ENCODE measurements around the gene TOP2B.
A peak's percentile ranks its signal among the peaks of the same experiment; 100 is the strongest.

The TOP2B gene

DNA sequence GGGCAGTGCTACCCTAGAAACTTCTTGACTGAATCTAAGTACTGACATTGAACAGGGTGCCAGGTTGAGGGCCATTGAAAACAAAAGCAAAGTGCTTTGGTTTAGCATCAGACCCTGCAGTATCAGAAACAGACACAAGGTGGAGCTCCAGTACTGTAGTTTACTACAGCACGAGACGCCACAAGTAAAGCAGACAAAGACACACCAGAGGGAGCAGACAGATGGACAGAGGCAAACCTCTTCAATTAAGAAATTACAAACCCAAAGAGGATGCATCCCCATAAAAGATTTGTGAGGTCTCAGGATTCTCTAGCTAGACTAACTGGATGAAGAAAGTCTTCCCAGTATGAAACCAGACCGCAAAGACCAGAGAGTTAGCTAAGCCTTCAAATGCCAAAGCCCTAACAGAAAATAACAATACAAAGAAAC is 16.6 kb downstream of the TOP2B start:
- H3K4me3 ChIP-seq (ENCODE audit: low read depth, low read length), result no peak overlapping the region
- DNase-seq (ENCODE audit: low read depth), result peak; percentile 37

DNA sequence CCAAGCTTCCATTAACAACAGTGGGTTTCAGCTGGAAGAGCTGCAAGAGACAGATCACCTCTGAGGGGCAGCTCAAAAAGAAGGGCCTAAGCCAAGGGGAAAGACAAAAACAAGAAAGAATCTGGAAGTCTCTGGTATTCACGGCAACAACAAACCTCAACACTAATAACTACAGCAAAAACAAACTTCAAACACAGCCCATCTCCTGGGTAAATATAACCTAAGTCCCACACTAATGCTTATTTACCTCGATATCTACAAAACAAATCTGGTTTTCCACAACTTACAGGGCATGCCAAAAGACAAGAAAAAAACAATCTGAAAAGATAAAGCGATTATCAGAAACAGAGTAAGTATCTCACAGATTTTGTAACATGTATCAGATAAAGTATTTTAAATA is 29.7 kb downstream of the TOP2B start:
- H3K4me3 ChIP-seq (ENCODE audit: low read depth, low read length), result no peak overlapping the region

DNA sequence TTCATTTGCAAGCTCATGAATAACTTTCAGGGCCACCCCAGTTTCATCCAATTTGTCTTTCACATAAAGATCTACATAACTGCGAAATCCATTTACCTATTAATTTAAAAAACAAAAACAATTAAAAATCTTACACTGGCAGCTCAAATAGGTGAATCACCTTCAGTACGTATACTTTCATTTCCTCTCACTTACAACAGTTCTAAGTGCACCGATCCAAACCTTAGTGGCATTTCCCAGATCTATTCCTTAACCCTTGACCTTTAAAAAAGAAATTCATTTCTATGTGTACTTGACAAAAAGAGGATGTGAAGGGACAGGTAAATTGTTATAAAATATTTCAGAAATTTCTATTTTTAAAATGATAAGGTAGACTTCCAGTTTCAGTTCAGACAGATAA is 30.8 kb downstream of the TOP2B start:
- H3K4me3 ChIP-seq (ENCODE audit: low read depth, low read length), result no peak overlapping the region
- no peak for DNase-seq (ENCODE audit: low read depth)

More for the DNA sequence above, 29.7 kb downstream of the TOP2B start:
- DNase-seq (ENCODE audit: low read depth), result no peak

DNA sequence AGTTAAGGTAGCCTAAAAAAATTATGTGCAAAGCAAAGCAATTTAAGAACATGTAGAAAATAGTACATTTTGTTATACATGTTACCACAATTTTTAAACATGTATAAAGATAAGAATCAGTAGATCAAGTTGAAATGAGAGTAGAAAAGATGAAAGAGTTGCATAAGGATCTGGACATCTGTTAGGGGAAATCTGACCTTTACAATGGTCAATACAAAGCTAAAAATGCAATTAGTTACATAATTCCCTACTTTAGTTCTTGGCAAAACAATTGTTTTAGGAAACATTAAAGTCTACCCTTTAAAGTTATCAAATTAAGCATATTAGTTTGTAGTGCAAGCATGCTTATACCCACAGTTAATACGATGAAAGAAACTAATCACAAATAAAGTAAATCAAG is 32.7 kb downstream of the TOP2B start:
- no peak for DNase-seq (ENCODE audit: low read depth)
- no peak overlapping the region for H3K4me3 ChIP-seq (ENCODE audit: low read depth, low read length)

DNA sequence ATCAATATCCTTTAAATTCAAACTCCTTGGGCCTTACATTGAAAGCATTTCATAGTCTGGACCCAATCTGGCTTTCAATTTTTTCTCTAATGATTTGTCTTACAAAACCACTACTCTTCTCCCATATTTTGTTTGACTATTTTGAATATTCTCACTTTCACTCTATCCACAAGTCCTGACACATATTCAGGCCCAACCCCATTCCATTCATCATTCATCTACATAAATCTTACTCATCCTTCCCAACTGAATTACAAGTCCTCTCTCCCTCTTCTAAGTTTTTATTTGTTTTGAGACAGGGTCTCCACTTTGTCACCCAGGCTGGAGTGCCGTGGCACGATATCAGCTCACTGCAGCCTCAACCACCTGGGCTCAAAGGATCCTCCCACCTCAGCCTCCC is 43.6 kb downstream of the TOP2B start:
- DNase-seq (ENCODE audit: low read depth), result no peak
- H3K4me3 ChIP-seq (ENCODE audit: low read depth, low read length), result no peak overlapping the region

DNA sequence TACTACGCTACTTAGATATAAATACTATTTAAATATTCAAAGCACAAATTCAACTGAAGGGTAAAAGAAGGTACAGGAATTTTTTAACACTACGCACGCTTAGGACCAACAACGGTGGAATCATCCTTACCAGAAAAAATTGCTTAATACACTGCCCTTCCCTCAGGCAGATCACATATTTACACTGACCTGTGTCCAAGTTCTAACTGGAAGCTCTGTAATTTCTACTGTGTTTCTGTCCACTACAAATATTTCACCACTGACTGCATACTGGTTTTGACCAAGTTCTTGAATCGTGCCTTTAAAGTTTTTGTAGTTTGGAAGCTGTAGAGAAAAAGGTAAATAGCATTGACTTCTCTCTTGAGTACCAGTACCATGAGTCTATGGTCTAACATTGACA is 44.2 kb downstream of the TOP2B start:
- DNase-seq (ENCODE audit: low read depth), result no peak
- H3K4me3 ChIP-seq (ENCODE audit: low read depth, low read length), result no peak overlapping the region

DNA sequence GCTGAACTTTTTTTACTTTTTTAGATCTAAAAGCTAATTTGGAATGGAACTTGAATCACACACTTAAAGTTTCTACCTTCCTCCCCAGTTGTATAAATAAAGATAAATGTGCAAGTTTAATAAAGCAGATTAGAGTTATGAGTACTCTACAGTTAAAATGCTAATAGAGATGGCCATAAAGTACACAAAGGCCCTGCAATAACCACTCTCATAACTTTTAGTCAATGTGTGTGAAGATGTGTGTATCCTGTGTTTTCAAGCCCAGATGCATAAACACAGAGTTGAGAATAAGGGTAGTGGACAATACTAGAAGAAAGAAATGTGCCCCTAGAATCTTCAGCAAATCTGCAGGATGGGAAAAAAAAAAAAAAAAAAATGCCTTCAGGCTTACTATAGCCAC is 45.3 kb downstream of the TOP2B start:
- H3K4me3 ChIP-seq (ENCODE audit: low read depth, low read length), result no peak overlapping the region
- no peak for DNase-seq (ENCODE audit: low read depth)

DNA sequence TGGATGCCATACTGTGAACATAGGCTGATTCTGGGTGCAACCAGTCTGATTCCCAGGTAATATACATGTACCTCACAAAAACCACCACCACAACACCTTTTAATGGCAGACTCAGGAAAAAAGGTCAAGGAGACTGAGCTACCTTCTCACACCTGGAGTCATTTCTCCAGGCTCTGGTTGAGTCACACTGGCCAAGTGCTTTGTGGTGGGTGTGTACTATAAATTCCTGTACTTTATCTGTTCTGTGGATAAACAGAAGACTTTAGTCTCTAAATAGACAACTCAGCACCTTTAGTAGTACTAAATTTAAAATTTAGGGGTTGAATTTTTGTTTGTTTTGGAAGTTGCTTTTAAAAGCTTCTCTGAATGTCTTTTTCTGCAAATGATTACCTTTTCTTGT is 46.7 kb downstream of the TOP2B start:
- no peak for DNase-seq (ENCODE audit: low read depth)
- no peak overlapping the region for H3K4me3 ChIP-seq (ENCODE audit: low read depth, low read length)

DNA sequence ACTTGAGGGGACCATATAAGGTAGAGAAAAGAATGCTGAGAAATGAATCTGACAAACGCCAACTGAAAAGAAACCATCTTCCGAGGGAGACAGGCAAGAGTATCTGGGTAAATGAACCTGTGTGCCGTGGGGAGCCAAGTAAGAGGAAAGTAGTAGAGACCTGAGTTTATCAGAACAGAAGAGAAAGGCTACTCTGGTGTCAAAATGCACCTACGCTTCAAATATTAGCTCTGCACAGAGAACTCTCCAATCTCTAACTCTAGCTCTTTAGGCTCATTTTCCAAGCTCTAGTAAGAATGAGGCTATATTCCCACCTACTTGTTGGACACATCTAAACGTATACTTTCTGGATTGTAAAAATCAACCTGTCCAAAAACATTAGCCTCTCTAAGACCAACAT is 53.5 kb downstream of the TOP2B start:
- DNase-seq (ENCODE audit: low read depth), result no peak
- H3K4me3 ChIP-seq (ENCODE audit: low read depth, low read length), result no peak overlapping the region

DNA sequence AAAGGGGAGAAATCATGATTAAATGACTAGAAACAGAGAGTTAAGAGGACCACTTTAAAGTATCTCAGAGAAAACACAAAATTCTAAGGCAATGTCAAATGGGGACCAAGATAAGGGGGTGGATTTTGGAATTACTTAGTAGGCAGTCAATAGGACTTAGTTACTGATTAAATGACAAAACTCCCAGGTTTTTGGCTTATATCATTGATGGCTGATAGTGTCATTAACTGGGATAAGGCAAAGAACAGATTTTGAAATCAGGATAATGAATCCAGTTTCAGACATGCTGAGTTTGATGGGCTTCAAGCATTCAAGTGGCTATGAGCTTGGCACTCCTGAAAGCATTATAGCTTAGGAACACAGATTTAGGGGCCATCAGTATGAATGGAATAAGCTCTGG is 53.9 kb downstream of the TOP2B start:
- no peak overlapping the region for H3K4me3 ChIP-seq (ENCODE audit: low read depth, low read length)
- DNase-seq (ENCODE audit: low read depth), result no peak

DNA sequence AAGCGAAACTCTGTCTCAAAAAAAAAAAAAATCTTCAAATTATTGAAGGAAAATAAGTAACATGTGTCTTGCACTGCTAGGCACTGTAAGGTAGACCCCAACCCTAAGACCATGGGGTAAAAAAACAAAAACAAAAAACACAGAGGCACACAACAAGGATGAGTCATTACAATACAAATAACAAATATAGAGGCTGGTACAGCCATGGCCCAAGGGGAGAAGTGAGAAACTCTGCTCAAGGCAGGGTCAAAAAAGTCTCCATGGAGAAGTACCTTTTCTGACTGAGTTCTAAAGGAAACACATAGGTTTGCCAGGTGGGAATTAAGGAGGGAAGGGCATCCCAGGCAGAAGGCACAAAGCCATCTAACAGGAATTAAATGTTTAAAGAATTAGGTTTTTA is 54.5 kb downstream of the TOP2B start:
- DNase-seq (ENCODE audit: low read depth), result no peak
- no peak overlapping the region for H3K4me3 ChIP-seq (ENCODE audit: low read depth, low read length)

DNA sequence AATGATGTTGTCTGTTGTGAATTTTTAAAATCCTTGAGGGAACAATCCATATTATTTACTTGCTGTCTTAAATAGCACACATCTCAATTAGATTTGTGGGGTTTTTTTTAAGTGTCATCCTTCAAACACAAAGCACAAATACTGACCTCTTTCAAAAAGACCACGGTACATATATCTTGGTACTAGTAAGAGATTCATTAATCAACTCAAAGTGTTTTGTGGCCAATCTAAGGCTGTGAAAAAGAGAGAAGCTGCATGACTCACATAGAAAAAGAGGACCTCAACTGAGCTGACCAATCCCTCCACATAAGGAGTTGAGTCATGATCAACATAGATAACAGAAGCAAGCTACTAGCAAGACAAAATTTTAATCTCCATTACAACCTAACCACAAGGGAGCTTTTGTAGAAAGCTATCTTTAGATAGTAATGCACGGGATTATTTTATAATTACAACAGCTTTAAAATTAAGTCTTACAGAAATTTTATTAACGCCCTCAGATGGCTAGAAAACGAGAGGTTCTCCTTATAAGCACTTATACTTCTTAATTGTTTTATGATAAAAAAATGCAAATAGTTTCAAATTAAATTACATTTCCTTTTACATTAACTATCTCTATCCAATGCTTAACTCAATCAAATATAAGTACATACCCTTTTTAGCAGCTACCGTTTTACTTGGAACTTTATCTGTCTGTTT is 60.5 kb downstream of the TOP2B start:
- DNase-seq (ENCODE audit: low read depth), result peak; percentile 60

DNA sequence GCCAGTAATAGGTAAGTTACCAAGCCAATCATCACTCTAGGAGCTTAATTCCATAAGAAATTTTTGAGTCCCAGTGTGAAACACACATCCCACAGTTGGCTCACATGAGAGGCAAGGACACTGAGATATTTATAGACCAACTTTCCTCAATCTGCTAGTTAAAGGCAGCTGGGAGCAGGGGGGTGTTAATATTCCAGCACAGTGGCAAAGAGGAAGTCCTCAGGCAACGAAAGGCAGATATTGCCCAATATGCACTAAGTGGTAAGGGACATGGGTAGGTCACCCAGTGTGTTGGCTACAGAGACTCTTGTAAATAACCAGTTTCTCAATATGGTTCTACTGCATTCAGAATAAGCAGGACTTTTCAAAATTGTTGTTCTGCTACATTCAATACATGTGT is 61.0 kb downstream of the TOP2B start:
- no peak for DNase-seq (ENCODE audit: low read depth)
- no peak overlapping the region for H3K4me3 ChIP-seq (ENCODE audit: low read depth, low read length)

More for the DNA sequence above, 60.5 kb downstream of the TOP2B start:
- no peak overlapping the region for H3K4me3 ChIP-seq (ENCODE audit: low read depth, low read length)

DNA sequence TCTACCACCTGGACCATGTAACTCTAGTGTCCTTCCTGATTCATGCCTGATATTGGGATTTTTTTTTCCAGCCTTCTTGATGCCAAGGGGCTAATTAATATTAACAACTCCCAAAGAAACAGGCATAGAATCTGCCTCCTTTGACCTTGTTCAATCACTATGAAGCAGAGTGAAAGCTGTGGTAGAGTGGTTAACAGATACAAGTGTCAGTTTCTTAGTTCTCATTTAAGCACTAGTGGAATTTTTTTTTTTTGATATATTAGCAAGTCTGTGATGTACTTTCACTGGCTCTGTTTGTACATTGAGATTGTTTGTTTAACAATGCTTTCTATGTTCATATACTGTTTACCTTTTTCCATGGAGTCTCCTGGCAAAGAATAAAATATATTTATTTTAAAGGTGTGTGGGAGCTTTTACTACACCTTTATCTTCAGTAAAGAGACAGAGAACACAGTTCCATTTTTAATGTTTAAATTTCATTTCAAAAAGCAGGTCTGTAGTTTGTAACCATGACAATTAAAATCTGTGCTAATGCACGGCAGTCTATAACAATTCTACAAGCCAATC is 67.1 kb downstream of the TOP2B start:
- H3K4me3 ChIP-seq (ENCODE audit: low read depth, low read length), result no peak overlapping the region
- no peak for DNase-seq (ENCODE audit: low read depth)

DNA sequence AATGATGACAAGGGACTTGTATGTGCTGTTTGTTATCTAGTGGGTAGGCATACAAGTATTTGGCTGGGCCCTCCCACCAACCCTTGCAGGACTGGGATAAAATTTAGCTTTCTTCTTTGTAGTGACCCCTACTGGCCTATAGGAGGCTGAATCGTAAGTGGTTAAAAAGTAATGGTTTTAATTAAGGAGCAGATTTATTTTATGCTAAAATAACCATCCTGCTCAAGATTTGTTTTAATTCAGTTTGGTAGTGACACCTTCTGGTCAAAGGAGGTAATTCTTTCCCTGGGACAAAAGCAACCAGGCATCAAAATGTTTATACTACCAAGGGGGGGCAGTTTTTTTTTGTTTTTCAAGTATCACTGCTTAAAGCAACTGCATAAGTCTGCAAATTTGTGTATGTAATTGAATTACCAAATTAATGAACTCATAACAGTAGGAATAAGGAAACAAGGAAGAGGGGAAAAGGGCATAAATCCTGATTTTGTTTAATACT is 70.7 kb downstream of the TOP2B start:
- DNase-seq (ENCODE audit: low read depth), result peak; percentile 51
- H3K4me3 ChIP-seq (ENCODE audit: low read depth, low read length), result no peak overlapping the region

DNA sequence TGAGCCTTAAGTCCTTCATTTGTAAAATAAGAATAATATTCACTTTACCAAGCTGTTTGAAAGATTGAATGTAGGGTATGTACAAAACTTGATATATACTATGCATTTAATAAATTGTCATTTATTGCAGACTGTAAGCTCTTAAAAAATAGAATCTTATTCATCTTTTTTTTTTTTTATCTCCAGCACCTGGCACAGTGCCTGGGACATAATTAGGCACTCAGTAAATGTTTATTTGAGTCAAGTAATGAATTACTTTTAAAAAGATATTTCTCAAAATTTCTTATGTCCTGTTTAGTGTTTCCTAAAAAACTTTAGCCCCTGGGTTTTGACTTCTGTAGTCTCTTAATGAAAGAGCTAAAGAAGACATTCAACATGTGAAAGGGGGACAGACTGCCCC is 71.7 kb downstream of the TOP2B start:
- no peak for DNase-seq (ENCODE audit: low read depth)
- H3K4me3 ChIP-seq (ENCODE audit: low read depth, low read length), result no peak overlapping the region

DNA sequence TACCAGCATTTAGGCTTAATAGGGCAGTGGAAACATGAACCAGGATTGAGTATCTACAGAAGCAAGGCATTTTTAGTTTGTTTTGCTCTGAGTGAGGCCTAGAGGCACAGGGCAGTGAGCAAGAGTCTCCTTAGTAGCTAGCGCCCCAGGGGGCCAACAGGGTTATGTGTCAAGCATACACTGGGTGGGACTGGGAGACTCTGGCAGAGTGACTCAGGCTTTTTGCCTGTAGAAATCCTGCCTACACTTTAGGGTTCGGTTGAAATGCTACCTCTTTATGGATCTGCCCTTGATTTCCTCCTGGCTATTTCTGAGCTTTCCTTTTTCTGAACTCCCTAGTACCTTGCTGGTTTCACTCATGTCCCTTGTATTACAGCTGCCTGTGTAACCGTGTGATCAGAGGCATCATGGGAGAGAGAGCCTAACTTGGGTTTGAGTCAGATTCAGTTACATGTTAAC is 72.2 kb downstream of the TOP2B start:
- DNase-seq (ENCODE audit: low read depth), result peak; percentile 65
- no peak overlapping the region for H3K4me3 ChIP-seq (ENCODE audit: low read depth, low read length)

DNA sequence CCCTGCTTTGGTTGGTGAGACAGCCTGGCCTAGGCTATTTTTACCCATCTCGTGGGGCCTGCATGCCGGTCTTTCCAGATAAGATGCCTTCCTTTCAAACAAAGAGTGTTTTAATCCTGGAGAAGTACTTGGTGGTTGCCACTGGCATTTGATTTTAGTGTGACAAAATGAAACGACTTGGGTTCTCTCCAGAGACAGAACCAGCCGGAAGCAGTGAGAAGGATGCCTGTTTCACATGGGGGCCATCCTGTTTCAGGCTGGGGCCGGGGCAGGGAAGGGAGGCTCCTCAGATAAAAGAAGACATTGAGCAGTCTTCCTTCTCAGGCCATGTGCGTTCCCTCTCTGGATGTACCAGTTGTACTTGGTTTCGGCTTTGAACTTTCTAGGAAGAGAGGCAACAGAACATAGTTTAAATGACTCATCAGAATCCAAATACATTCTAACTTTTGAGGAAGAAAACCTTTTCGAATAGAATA is 74.9 kb downstream of the TOP2B start:
- DNase-seq (ENCODE audit: low read depth), result no peak
- H3K4me3 ChIP-seq (ENCODE audit: low read depth, low read length), result no peak overlapping the region

DNA sequence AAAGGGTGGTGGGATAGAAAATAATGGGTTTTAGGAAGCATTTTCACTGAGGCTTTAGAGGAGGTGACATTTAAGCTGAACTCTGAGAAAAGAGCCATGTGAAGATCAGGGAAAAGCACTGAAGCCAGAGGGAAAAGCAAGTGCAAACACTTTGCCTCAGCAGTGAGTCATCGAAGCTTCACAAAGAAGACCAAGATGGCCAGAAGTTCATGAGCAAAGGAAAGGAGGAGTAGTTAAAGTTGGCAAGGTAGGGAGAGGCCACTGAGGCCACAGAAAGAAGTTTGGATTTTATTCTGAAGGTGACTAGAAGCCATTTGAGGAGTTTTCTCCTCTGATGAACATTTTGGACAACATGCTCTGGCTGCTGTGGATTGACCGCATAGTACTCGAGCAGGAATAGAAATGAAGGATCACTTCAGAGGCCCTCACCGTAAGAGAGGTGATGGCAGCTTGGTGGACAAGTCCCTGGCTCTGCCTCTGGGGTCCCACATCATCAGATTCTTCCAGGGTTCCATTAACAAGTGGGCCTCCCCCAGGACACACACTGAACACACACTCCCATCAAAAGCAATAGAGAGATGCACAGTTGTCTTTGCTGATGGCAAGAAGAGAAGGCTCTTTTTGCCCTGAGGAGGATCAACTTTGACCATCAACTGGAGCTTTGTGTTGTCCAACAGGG is 75.5 kb downstream of the TOP2B start:
- no peak overlapping the region for H3K4me3 ChIP-seq (ENCODE audit: low read depth, low read length)
- no peak for DNase-seq (ENCODE audit: low read depth)

DNA sequence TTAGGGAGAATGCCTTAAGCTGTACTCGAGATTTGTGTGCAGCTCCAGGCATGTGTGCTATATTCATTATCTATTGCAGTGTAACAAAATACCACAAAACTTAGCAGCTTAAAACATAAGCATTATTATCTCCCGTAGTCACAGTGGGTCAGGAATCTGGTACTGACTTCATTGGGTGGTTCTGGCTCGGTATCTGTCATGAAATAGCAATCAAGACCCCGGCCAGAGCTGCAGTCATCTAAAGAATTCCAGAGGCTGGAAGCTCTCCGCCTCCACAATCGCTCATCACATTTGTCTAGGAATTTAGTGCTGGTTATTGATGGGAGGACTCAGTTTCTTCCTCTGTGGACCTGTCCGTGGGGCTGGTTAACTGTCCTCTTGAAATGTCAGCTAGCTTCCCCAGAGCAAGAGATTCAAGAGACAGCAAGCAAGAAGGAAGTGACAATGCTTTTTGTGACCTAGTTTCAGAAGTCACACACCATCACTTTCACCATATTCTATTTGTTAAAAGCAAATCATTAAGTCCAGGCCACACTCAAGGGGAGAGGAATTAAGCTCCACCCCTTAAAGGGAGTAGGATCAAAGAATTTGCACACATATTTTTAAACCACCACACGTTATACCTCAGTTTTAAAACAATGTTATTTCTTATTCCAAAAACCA is 76.1 kb downstream of the TOP2B start:
- no peak for DNase-seq (ENCODE audit: low read depth)
- no peak overlapping the region for H3K4me3 ChIP-seq (ENCODE audit: low read depth, low read length)

Measured in skeletal muscle cell (primary cell).